SK-N-SH (cell line): Measurements from ENCODE around the gene OR2AG2. TPM values are rescaled to one million over a fixed set of nuclear protein-coding genes. Genes with fewer than 3 reads are reported as not detected.

Experiments
- CTCF ChIA-PET: fragments of 300-600, 350-600 bp; formaldehyde crosslinking; extraction: SDS; loops from one replicate; lab custom pipeline; 2021; lab: Yijun Ruan, JAX
- POLR2A ChIA-PET: fragments of 350-600 bp; sonication (Branson Sonifier 250); formaldehyde crosslinking; extraction: SDS; loops from one replicate; lab custom pipeline; 2020; ENCODE audit warnings: antibody characterized with exemption, inconsistent platforms; lab: Yijun Ruan, JAX
- DNase-seq: peaks from one replicate; pipeline ENCODE4 v3.0.0; 2012
- H2AFZ ChIP-seq: fragments of 200-600 bp; sonication (generic); 2 replicates; pipeline ENCODE4 v1.8.1; 2016; ENCODE audit warnings: antibody characterized with exemption, mild to moderate bottlenecking, low read depth
- H3F3A ChIP-seq: fragments of 200-600 bp; sonication (generic); replicated peaks from 2 replicates; pipeline ENCODE3; 2016; ENCODE audit warnings: antibody characterized with exemption, mild to moderate bottlenecking; ENCODE audit not compliant: insufficient read depth
- H3K27ac ChIP-seq, 2 experiments: fragments of 200-500 bp in 1 of 2; fragments of 200-600 bp in 1 of 2; sonication (Bioruptor generic) in 1 of 2; sonication (generic), shearing (Covaris generic) in 1 of 2; 2 replicates each; pipeline versions ENCODE4 v1.5.1 to v1.6.1; 2014 to 2016; ENCODE audit warnings: low read depth in 2 of 2, inconsistent platforms in 1 of 2, low read length in 1 of 2, mild to moderate bottlenecking in 1 of 2, mixed read lengths in 1 of 2
- H3K27me3 ChIP-seq: fragments of 200-600 bp; sonication (generic), shearing (Covaris generic); 2 replicates; pipeline ENCODE4 v1.6.1; 2016; ENCODE audit warnings: mixed run types; ENCODE audit not compliant: insufficient read depth
- H3K36me3 ChIP-seq, 2 experiments: fragments of 200-500 bp in 1 of 2; fragments of 200-600 bp in 1 of 2; sonication (Bioruptor generic) in 1 of 2; sonication (generic) in 1 of 2; replicated peaks in 1 of 2; 2 replicates each; pipeline versions ENCODE3 to v1.5.1; 2014 to 2016; ENCODE audit warnings: low read length in 1 of 2, mild to moderate bottlenecking in 1 of 2; ENCODE audit not compliant: insufficient read depth in 2 of 2, control insufficient read depth in 1 of 2
- H3K4me1 ChIP-seq, 2 experiments: fragments of 200-500 bp in 1 of 2; fragments of 200-600 bp in 1 of 2; sonication (Bioruptor generic) in 1 of 2; sonication (generic), shearing (Covaris generic) in 1 of 2; 2 replicates each; pipeline versions ENCODE4 v1.5.1 to v1.6.1; 2014 to 2016; ENCODE audit warnings: low read depth in 1 of 2, low read length in 1 of 2, mixed run types in 1 of 2; ENCODE audit not compliant: insufficient read depth in 2 of 2, control insufficient read depth in 1 of 2
- H3K4me2 ChIP-seq: fragments of 200-600 bp; sonication (generic), shearing (Covaris generic); 2 replicates; pipeline ENCODE4 v1.6.1; 2017; ENCODE audit warnings: mixed run types
- H3K4me3 ChIP-seq, 2 experiments: fragments of 200-500 bp in 1 of 2; fragments of 200-600 bp in 1 of 2; sonication (Bioruptor generic) in 1 of 2; sonication (generic), shearing (Covaris generic) in 1 of 2; 2 replicates each; pipeline versions ENCODE4 v1.5.1 to v1.8.1; 2014 to 2016; ENCODE audit warnings: low read depth in 2 of 2, inconsistent platforms in 1 of 2, low read length in 1 of 2, mild to moderate bottlenecking in 1 of 2, mixed read lengths in 1 of 2, moderate library complexity in 1 of 2
- H3K79me2 ChIP-seq: fragments of 200-600 bp; sonication (generic); 2 replicates; pipeline ENCODE4 v1.8.1; 2017; ENCODE audit warnings: mild to moderate bottlenecking; ENCODE audit not compliant: insufficient read depth
- H3K9ac ChIP-seq: fragments of 200-600 bp; sonication (generic); 2 replicates; pipeline ENCODE4 v1.6.1; 2017; ENCODE audit warnings: mixed run types
- H3K9me2 ChIP-seq: fragments of 200-600 bp; sonication (generic); 2 replicates; pipeline ENCODE4 v1.6.1; 2017; ENCODE audit warnings: mixed run types
- H3K9me3 ChIP-seq: fragments of 200-600 bp; sonication (generic); 2 replicates; pipeline ENCODE4 v1.6.1; 2017; ENCODE audit warnings: mixed run types, mild to moderate bottlenecking, moderate library complexity
- H4K20me1 ChIP-seq: fragments of 200-600 bp; sonication (generic); 2 replicates; pipeline ENCODE4 v1.6.1; 2017; ENCODE audit warnings: mild to moderate bottlenecking, mixed run types; ENCODE audit not compliant: insufficient read depth
- CHD2 ChIP-seq: fragments of 150-350 bp; IDR thresholded peaks from 2 replicates; pipeline ENCODE4 v1.6.1; 2018; ENCODE audit warnings: low read length; ENCODE audit not compliant: partially characterized antibody
- EP300 ChIP-seq, 2 experiments: IDR thresholded peaks; 2 replicates each; pipeline versions ENCODE4 v1.4.0 to v1.6.1; 2012; ENCODE audit warnings: borderline replicate concordance in 1 of 2, low read depth in 1 of 2, low read length in 1 of 2
- EZH2phosphoT487 ChIP-seq: fragments of 200-600 bp; sonication (generic); IDR thresholded peaks from 2 replicates; pipeline ENCODE4 v1.6.1; 2017; ENCODE audit warnings: low read depth, mixed run types, mild to moderate bottlenecking, antibody characterized with exemption, moderate library complexity, borderline replicate concordance
- FOXJ3 ChIP-seq: sonication (generic); formaldehyde crosslinking; IDR thresholded peaks from 2 replicates; pipeline ENCODE4 v1.5.1; 2020; ENCODE audit warnings: mild to moderate bottlenecking, missing genetic modification reagents
- FOXM1 ChIP-seq: IDR thresholded peaks from 2 replicates; pipeline ENCODE4 v1.4.0; 2012; ENCODE audit warnings: low read depth, mild to moderate bottlenecking
- GATA2 ChIP-seq: sonication (generic); formaldehyde crosslinking; IDR thresholded peaks from 2 replicates; pipeline ENCODE4 v1.5.0; 2020; ENCODE audit warnings: mild to moderate bottlenecking, missing genetic modification reagents
- MEF2A ChIP-seq: IDR thresholded peaks from 2 replicates; pipeline ENCODE4 v1.4.0; 2012; ENCODE audit warnings: low read depth, borderline replicate concordance
- MXI1 ChIP-seq: IDR thresholded peaks from 2 replicates; pipeline ENCODE4 v1.6.1; 2012; ENCODE audit warnings: mild to moderate bottlenecking, low read depth, low read length, improper control_type of control experiment
- NFIC ChIP-seq: IDR thresholded peaks from 2 replicates; pipeline ENCODE4 v1.4.0; 2012; ENCODE audit warnings: borderline replicate concordance
- NRF1 ChIP-seq: IDR thresholded peaks from 2 replicates; pipeline ENCODE4 v1.6.1; 2012; ENCODE audit warnings: low read depth, mild to moderate bottlenecking, low read length
- PBX3 ChIP-seq: IDR thresholded peaks from 2 replicates; pipeline ENCODE4; 2012
- RXRA ChIP-seq: IDR thresholded peaks from 2 replicates; pipeline ENCODE4 v1.4.0; 2012; ENCODE audit warnings: low read depth, mild to moderate bottlenecking, borderline replicate concordance
- TCF12 ChIP-seq: IDR thresholded peaks from 2 replicates; pipeline ENCODE4 v1.4.0; 2012
- TEAD4 ChIP-seq: IDR thresholded peaks from 2 replicates; pipeline ENCODE4 v1.4.0; 2012; ENCODE audit warnings: mild to moderate bottlenecking, borderline replicate concordance; ENCODE audit not compliant: insufficient read depth
- USF2 ChIP-seq: fragments of 150-350 bp; IDR thresholded peaks from 2 replicates; pipeline ENCODE4 v1.6.1; 2017; ENCODE audit warnings: antibody characterized with exemption, low read length, low read depth, borderline replicate concordance
- WGBS: methylation state at CpG from one replicate; pipeline ENCODE4 v1.1.6; 2017; ENCODE audit warnings: low lambda C conversion rate; 5-methylcytosine and 5-hydroxymethylcytosine counted together
- polyA plus RNA-seq, 3 experiments: library from polyadenylated mRNA; depleted of rRNA; stranded (reverse); fragments of >200 nt; gene quantifications; 2 replicates each; pipeline ENCODE4 v1.2.3, GENCODE V29; 2012
- TF ChIP-seq, protein P1 (sequence below): IDR thresholded peaks from 2 replicates; pipeline ENCODE4 v1.4.0; 2012; ENCODE audit warnings: low read depth, borderline replicate concordance
- TF ChIP-seq, protein P2 (sequence below): fragments of 200-600 bp; sonication (generic); IDR thresholded peaks from 2 replicates; pipeline ENCODE4 v1.6.1; 2017; ENCODE audit warnings: antibody characterized with exemption, mild to moderate bottlenecking, moderate library complexity

The OR2AG2 gene
- polyA plus RNA-seq, 1 of the 3 experiments (the other 2 are of a cell fraction), result not detected

GRCh38 chr11:6790546-6790945, 18.8 kb upstream of the OR2AG2 start:
- no peaks in the 10 kb centered on the region for H3K79me2 ChIP-seq
- no peak overlapping the region for H3K9ac ChIP-seq
- H3K9me2 ChIP-seq, result no peaks in the 10 kb centered on the region
- H3K4me3 ChIP-seq, result no peak overlapping the region
- H3K36me3 ChIP-seq, result no peaks in the 10 kb centered on the region
- H3K4me1 ChIP-seq, result no peaks in the 10 kb centered on the region
- H3K27me3 ChIP-seq, result no peaks in the 10 kb centered on the region; the same call in 1 of the 2 replicates
- ChIA-PET CTCF (interaction anchor here (1.4 to 1.7 kb wide), 2 partner anchors 22 to 35 kb away, joined by 3 to 6 read pairs; no protein-coding TSS in a partner anchor), POLR2A (no interaction called here)
- 0% methylated on average over 2 of the region's 2 CpGs for WGBS
- no peak overlapping the region for H2AFZ ChIP-seq
- H3K27ac ChIP-seq, result no peak overlapping the region
- H4K20me1 ChIP-seq, result no peaks in the 10 kb centered on the region
- H3K4me2 ChIP-seq, result no peak overlapping the region
- H3F3A ChIP-seq, result no peaks in the 10 kb centered on the region
- DNase-seq, result no peak
- no peaks in the 10 kb centered on the region for H3K9me3 ChIP-seq
- TF ChIP-seq EP300 (IDR thresholded peaks at IDR 0.05; ENCODE audit: borderline replicate concordance in 1 of 2, low read depth in 1 of 2, low read length in 1 of 2) (no peak), FOXJ3 (no peak), PBX3 (no peak), RXRA (no peak), MXI1 (no peak)
- TF ChIP-seq, protein P1, sequence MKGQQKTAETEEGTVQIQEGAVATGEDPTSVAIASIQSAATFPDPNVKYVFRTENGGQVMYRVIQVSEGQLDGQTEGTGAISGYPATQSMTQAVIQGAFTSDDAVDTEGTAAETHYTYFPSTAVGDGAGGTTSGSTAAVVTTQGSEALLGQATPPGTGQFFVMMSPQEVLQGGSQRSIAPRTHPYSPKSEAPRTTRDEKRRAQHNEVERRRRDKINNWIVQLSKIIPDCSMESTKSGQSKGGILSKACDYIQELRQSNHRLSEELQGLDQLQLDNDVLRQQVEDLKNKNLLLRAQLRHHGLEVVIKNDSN, result no peak
- TF ChIP-seq, protein P2, sequence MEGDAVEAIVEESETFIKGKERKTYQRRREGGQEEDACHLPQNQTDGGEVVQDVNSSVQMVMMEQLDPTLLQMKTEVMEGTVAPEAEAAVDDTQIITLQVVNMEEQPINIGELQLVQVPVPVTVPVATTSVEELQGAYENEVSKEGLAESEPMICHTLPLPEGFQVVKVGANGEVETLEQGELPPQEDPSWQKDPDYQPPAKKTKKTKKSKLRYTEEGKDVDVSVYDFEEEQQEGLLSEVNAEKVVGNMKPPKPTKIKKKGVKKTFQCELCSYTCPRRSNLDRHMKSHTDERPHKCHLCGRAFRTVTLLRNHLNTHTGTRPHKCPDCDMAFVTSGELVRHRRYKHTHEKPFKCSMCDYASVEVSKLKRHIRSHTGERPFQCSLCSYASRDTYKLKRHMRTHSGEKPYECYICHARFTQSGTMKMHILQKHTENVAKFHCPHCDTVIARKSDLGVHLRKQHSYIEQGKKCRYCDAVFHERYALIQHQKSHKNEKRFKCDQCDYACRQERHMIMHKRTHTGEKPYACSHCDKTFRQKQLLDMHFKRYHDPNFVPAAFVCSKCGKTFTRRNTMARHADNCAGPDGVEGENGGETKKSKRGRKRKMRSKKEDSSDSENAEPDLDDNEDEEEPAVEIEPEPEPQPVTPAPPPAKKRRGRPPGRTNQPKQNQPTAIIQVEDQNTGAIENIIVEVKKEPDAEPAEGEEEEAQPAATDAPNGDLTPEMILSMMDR, result no peak

DNA sequence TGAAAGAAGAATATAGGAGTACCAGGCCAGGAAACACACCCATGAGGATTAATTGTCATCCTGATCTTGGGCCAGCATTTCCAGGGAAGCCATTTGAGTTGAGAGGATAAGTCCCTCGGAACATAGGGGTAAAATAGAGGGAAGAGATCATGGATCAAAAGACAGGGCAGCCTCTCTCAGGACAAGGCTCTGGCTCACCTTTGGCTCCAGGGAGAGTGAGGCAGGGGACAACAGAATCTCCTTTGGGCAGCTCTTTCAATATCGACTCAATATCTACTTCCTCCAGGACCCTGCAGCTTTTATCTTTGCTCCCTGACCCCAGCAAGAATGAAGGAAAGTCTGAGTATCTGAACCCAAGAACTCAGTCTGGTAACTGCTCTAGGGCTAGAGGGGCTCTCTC, 10.9 kb upstream of the OR2AG2 start, which contains the start of gene OR2AG1:
TSS of gene OR2AG1 (plus strand) at position 301 of the 400 bp plus-strand sequence. CDS start 2,018 bp downstream, outside the sequence.
- 0% methylated on average over 2 of the region's 2 CpGs for WGBS
- Histone ChIP-seq H3K4me2 (no peak within 1 kb of the TSS), H2AFZ (no peak within 1 kb of the TSS), H3K4me3 (no peak within 1 kb of the TSS), H3K9ac (no peak within 1 kb of the TSS), H4K20me1 (no peaks in the 10 kb centered on the region), H3K4me1 (no peaks in the 10 kb centered on the region), H3K36me3 (no peaks in the 10 kb centered on the region), H3K27ac (no peak within 1 kb of the TSS), H3F3A (no peaks in the 10 kb centered on the region), H3K79me2 (no peaks in the 10 kb centered on the region), H3K9me3 (no peaks in the 10 kb centered on the region), H3K9me2 (no peaks in the 10 kb centered on the region), H3K27me3 (peaks cover 4% of the 10 kb centered on the region; the same call in 1 of the 2 replicates)
- POLR2A ChIA-PET, result no interaction called here
- CTCF ChIA-PET, result interaction anchor here (1.0 kb wide), 1 partner anchor 77 kb away, joined by 3 read pairs; no protein-coding TSS in a partner anchor
- no peak for DNase-seq
- TF ChIP-seq NFIC (no peak), EZH2phosphoT487 (no peak), GATA2 (no peak), CHD2 (no peak), MEF2A (no peak), RXRA (no peak), USF2 (no peak), TEAD4 (no peak), TCF12 (no peak), FOXM1 (no peak), NRF1 (no peak)
- TF ChIP-seq, protein P2, result no peak
- TF ChIP-seq, protein P1, result no peak
